GM12891 (cell line): Measurements from ENCODE around the gene RASSF1.

Experiments
- DNase-seq: peaks from one replicate; pipeline ENCODE4 v3.0.0; 2011; ENCODE audit warnings: low spot score; ENCODE audit not compliant: insufficient read length
- FAIRE-seq: peaks from 2 replicates; lab custom pipeline; 2011; peaks lifted over from hg19 to GRCh38; lab: Jason Lieb, UNC
- PAX5 ChIP-seq: IDR thresholded peaks from 2 replicates; pipeline ENCODE4 v1.6.1; 2011; ENCODE audit warnings: low read length, moderate library complexity, mild to moderate bottlenecking; ENCODE audit not compliant: insufficient read depth, severe bottlenecking
- POLR2A ChIP-seq: IDR thresholded peaks from 2 replicates; pipeline ENCODE4 v1.6.1; 2011; ENCODE audit warnings: low read depth, low read length, control low read depth
- POLR2AphosphoS5 ChIP-seq: IDR thresholded peaks from 2 replicates; pipeline ENCODE4 v1.6.1; 2011; ENCODE audit warnings: low read depth, low read length, control low read depth
- POU2F2 ChIP-seq: IDR thresholded peaks from 2 replicates; pipeline ENCODE4 v1.6.1; 2011; ENCODE audit warnings: low read depth, mild to moderate bottlenecking, control low read depth, low read length, moderate library complexity
- SPI1 ChIP-seq: IDR thresholded peaks from 2 replicates; pipeline ENCODE4 v1.6.1; 2011; ENCODE audit warnings: low read depth, low read length, control low read depth
- TAF1 ChIP-seq: IDR thresholded peaks from 2 replicates; pipeline ENCODE4 v1.6.1; 2011; ENCODE audit warnings: low read depth, low read length, control low read depth

The RASSF1 gene

DNA sequence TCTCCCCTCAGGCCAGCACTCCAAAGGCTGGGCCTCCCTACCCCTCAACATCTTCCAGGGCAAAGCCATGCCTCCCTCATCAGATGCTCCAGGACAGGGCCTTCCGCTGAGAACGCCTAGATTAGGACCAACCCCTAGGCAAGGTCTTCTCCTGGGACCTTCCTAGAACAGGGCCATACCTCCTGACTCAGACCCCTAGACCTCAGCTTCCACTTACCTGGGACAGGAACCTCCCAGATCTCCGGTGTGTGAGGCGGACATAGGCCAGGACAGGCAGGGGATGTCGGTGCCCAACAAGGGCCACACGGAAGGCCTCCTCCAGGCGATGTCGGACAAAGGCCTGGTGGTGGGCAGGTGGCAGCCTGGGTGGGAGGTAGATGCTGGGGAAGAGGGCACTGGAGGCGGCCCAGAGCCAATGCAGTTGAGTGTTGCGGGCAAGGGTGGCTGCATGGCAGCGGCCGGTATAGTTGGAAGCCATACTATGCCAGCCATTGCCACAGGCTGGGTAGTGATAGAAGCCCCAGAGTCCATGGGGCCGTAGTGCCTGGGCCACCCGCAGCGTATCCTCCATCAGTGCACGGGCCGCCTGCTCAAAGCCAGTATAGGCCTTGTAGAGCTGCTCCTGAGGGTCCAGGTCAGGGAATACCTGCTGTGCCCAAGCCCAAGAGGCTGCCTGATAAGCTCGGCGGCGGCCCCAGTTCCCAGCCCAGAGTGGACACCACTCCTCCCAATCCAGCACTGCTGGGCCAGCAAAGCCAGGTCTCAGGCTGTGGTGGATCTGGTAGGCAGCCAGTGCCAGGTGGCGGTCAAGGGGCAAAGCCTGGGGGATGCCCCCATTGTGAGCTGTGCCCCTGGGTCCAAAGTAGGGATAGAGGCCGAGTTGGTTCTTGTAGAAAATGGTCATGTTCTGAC is 45.9 kb downstream of the RASSF1 start:
- TF ChIP-seq SPI1 (no peak), PAX5 (no peak), POLR2AphosphoS5 (no peak), POLR2A (no peak), TAF1 (no peak), POU2F2 (no peak)
- DNase-seq (no peak), FAIRE-seq (no peak)

- no peak for TF ChIP-seq POU2F2
- no peak for TF ChIP-seq POLR2AphosphoS5
- TF ChIP-seq POLR2A = no peak
- TF ChIP-seq PAX5 = no peak
- no peak for TF ChIP-seq SPI1
- no peak for TF ChIP-seq TAF1
- FAIRE-seq (no peak), DNase-seq (no peak)
Measured at GRCh38 chr3:50294089-50294488, 46.5 kb downstream of the RASSF1 start.

- TF ChIP-seq PAX5 = no peak
- no peak for TF ChIP-seq POU2F2
- TF ChIP-seq SPI1 = no peak
- no peak for DNase-seq
- FAIRE-seq = no peak
Measured at GRCh38 chr3:50293079-50293801, 47.4 kb downstream of the RASSF1 start.

- FAIRE-seq = peak; percentile 100
- TF ChIP-seq POLR2A (peak; percentile 40), TAF1 (peak; percentile 79), POU2F2 (peak; percentile 56; the same call in 1 of the 2 replicates), PAX5 (peak; percentile 61), SPI1 (no peak), POLR2AphosphoS5 (peak; percentile 63)
Measured at GRCh38 chr3:50292159-50293078, 48.2 kb downstream of the RASSF1 start, which contains the start of gene IFRD2. TSS of gene IFRD2 (minus strand) at chr3:50292429. CDS start at chr3:50292274, 155 bp downstream.

GRCh38 chr3:50290161-50290641 is 50.4 kb downstream of the RASSF1 start:
- no peak for FAIRE-seq
- TF ChIP-seq SPI1 = no peak
- TF ChIP-seq POLR2AphosphoS5 = no peak
- no peak for TF ChIP-seq TAF1
- no peak for TF ChIP-seq PAX5
- no peak for TF ChIP-seq POLR2A
- no peak for TF ChIP-seq POU2F2
- DNase-seq = no peak

More at GRCh38 chr3:50292159-50293078, 48.2 kb downstream of the RASSF1 start, which contains the start of gene IFRD2:
- DNase-seq = peak; percentile 98

DNA sequence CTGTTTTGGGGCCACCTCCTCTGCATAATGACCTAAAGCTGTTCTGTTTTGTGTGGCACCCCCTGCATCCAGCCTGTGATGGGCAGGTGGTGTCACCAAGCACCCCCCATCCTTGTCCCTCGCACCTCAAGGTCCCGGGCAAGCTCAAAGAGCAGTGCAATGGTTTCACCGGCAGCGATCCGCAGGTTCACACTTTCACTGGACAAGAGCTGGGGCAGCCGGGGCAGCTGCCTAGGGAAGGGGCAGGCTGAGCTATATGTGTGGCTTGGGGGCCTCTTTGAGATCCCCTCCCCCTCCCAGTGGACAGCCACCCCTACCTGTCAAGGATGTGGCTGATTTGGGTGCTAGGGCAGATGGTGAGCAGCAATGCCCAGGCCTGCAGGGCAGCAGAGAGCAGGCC is 51.5 kb downstream of the RASSF1 start:
- no peak for TF ChIP-seq TAF1
- no peak for TF ChIP-seq SPI1
- no peak for FAIRE-seq

DNA sequence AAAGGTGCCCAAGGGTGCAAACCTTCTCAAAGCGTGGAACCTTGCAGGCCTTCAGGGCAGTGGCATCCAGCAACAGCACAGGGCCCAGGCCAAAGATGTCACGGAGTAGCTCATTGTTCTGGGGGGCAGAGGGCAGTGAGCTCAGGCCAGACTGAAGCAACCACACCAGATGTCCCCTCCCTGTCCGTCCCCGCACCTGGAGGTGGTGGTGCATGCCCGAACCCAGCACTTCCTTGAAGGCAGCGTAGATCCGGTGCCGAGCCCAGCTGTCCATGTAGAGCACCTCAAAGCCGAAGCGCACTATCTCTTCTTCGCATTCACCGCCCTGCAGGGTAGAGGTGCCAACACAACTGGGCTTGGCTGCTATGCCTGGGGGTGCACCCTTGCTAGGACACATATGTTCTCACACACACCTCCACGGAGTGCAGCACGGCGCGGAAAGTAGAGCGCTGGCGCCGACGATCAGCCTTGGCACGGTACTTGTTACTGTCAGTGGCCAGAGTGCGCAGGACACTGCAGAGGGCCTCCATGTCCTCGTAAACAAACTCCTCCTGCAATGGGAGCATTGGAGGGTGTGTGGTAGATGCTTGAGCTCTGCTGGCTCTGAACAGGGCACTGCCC is 52.1 kb downstream of the RASSF1 start:
- TF ChIP-seq TAF1 (no peak), POLR2AphosphoS5 (no peak), POU2F2 (no peak), POLR2A (no peak), SPI1 (no peak), PAX5 (no peak)
- no peak for FAIRE-seq

More for the DNA sequence above, 51.5 kb downstream of the RASSF1 start:
- no peak for DNase-seq

DNA sequence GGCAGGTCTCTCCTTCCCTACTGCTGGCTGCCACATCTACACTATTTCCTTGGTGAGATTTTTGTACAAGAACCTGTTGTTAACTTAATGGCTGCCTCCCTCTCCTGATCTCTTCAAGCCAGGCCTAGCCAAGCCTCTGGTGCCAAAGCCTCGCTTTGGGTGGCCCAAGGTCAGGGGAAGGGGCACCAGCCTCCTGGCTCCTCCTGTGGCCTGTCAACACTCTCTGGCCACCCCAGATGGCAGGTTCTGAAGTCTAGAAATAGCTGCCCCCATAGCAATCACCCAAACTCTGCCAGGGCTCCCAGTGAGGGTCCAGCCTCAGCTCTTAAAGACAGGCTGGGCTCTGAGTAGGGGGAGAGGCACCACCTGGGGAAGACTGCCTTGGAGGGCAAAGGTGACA is 53.4 kb downstream of the RASSF1 start:
- TF ChIP-seq POLR2AphosphoS5 = no peak
- TF ChIP-seq POU2F2 = no peak
- no peak for TF ChIP-seq SPI1
- TF ChIP-seq POLR2A = no peak
- FAIRE-seq (no peak), DNase-seq (no peak)

More for the DNA sequence above, 52.1 kb downstream of the RASSF1 start:
- DNase-seq = no peak
